HuH-7 (cell line): ENCODE data around the gene TGFB1.
"Not testable (repeated sequence)": the region's sequence is repeated elsewhere in the genome, so short reads cannot be mapped to it uniquely, and the experiment has no call there.

Experiments
- DNase-seq: peaks from one replicate; pipeline ENCODE4 v3.0.0; 2011; ENCODE audit warnings: low spot score

Gene TGFB1

DNA sequence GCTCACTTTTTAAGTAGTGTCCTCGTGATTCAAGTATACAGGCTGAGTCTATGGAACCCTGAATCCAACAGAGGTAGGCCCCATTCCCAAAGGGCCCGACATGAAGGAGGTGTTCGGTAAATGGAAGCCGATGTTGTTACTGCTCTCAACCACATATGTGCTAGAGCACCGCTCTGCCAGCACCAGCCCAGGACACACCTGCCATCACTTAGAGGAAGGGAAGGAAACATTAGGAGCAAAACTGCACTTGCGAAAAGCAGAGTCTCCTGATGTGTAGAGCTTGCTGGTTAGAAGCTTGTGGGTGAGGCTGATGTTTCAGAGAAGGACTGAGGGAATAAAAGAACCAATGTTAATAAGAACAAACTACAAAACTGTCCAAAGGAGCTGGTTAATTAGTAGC is 53.2 kb downstream of the TGFB1 start:
- no peak for DNase-seq

DNA sequence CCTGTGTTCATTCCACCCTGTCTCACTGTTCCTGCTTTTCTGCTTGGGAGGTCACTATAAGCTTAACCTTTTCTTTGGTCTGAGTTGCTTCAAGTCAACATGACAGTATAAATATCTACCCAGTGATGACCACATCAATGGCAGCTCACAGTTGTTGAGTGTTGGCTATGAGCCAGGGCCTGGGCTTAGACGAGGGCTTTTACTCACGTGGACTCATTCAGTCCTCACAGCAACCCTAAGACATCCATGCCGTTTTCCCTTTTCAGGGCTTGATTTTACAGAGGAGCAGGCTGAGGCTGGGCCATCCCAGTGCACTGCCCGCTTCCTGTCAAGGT is 54.0 kb downstream of the TGFB1 start:
- no peak for DNase-seq

DNA sequence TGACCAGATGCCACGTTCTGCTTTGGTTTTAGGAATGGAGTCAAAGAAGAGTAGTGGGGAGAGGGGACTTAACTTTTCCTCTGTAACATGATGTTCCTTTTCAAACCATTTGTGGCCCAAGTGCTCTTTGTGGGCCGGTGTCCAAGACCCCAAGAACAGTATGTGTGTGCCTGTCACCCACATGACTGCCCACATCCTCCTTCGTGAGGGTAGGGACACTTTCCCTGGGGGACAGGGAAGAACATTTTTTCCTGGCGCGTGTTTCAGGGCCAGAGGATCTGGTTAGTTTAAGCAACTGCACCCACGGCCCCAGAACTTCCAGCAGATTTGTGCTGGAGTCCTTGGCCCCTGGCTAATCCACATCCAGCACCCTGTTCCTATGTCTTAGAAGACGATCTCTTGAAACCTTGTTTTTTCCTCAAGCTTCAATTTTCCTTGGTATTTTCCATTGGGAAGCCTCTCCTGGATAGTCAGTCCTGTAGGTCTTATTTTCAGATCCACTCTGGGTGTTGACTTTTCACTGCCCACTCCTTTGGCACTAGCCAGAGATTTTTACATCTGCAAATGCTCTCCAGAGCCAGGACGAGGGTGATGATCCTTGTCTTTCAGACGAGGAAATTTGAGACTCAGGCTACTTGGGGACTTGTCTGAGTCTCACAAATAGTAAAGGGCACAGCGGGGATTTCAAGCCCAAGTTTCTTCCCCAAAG is 54.5 kb downstream of the TGFB1 start:
- no peak for DNase-seq

DNA sequence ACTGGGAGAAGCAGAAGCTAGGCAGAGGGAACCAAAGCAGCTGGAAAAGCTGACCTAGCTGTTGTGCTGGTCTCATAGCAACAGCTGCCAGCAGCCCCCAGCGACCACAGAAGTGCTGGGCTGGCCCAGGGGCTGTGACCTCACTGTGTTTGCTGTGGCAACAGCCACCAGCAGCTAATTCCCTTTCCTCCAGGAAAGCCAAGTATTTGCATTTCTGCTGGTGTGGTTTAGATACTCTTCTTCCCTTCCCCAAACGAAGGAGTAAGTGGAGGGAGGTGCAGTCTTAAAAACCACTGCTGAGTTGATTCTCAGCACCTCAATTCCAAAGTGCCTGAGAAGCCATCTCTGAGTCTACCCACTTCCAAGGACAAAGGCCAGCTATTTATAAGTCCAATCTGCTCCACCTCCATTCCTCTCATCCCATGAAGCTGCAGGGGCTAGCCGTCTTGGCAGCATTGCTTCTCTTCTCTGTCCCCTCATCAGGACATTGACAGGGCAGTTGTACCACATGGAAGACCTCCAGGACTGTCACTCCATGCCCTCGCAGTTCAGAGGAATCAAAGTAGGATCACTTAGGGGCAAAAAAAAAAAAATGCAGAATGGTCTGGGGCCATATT is 55.3 kb downstream of the TGFB1 start:
- no peak for DNase-seq

DNA sequence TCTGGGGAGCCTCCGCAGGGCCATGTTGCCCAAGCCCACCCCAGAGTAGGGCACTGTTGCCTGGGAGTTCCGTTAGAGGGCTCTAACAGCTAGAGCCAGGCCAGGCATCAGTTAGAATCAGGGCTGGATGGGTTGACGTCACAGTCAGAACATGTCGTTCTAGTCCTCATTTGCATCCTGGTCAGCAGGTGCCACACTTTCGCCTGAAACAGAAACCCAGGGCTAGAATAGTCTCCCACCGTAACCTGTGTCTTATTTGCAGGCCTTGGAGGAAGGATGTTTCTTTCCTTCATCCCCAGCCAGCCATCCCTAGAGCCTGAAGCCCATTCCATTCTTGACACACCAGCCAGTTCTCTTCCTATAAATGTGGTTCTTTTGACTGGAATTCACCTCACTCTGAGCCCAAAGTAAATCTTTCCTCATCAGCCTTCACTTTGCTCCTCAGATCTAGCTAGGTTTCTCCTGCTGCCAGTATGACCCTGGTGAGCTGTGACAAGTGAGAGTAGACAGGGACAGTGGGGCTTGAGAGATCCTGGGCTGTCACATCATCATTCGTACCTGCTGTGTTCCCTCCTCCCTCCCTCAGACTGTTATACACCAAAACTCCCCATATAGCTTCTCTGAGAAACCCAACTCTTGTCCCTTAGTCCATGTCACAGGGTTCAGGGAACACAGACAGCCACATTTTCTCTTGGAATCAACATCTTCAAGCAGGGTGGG is 55.9 kb downstream of the TGFB1 start:
- DNase-seq, result no peak

DNA sequence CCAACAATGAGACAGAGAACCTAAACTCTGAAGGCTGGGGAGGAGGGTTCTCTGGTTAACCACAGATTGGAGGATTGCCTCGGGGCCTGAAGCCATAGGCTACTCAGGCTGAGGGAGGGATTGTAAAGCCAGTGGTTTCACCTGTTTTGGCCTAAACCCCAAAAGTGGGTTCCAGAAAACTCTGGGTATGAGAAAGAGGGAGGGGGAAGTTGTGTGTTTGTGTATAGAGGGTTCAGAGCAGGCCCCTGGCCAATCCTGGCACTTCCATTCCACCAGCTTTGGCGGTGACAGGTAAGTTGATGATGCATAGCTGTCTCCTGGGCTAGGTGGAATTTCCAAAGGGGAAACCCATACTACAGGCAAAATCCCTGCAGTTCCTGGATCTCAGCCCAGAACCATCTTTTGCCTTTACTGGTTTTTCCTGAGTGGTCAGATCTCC is 57.3 kb downstream of the TGFB1 start:
- no peak for DNase-seq

DNA sequence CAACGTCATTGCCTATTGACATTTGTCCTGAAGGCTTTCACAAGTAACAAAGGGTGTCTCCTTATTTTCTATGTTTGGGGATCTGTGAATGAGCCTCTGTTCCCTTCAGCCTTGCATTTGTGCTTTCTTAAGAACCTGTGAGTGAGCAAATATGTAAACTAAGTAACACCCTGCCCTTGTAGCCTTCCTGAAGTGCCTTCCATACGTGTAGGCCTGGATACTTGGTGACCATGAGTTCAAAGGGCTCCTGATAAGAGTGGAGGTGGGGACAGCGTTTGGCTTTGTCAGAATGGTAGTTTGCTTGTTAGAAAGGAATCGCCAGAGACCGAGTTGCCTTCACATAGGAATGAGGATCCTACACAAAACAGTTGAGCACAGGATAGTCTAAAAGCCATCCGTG is 58.2 kb downstream of the TGFB1 start:
- no peak for DNase-seq

DNA sequence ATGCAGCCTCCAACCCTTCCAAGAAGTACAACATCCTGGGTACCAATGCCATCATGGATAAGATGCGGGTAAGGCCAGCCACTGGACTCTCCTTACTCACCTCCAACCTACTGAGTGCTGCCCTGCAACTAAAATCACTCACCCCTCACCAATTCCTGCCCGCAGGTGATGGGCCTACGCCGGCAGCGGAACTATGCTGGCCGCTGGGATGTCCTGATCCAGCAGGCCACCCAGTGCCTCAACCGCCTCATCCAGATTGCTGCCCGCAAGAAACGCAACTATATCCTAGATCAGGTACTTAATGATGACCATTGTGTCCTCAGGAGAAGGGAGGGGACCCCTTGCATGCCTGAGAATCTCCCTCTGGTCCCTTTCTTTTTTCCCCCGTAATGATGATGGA is 59.3 kb downstream of the TGFB1 start:
- no peak for DNase-seq

DNA sequence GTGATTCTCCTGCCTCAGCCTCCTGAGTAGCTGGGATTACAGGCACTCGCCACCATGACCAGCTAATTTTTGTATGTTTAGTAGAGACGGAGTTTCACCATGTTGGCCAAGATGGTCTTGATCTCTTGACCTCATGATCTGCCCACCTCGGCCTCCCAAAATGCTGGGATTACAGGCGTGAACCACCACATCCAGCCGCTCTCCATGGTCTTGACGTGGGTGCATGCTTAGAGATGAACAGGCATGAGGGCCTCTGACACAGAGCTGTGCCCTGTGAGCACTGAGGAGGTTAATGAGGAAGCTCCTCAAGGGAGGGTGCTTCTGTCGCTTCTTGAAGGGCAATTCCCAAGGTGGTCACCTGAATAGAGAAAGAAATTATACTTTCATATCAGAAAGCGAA is 63.9 kb downstream of the TGFB1 start:
- not testable (repeated sequence) for DNase-seq

DNA sequence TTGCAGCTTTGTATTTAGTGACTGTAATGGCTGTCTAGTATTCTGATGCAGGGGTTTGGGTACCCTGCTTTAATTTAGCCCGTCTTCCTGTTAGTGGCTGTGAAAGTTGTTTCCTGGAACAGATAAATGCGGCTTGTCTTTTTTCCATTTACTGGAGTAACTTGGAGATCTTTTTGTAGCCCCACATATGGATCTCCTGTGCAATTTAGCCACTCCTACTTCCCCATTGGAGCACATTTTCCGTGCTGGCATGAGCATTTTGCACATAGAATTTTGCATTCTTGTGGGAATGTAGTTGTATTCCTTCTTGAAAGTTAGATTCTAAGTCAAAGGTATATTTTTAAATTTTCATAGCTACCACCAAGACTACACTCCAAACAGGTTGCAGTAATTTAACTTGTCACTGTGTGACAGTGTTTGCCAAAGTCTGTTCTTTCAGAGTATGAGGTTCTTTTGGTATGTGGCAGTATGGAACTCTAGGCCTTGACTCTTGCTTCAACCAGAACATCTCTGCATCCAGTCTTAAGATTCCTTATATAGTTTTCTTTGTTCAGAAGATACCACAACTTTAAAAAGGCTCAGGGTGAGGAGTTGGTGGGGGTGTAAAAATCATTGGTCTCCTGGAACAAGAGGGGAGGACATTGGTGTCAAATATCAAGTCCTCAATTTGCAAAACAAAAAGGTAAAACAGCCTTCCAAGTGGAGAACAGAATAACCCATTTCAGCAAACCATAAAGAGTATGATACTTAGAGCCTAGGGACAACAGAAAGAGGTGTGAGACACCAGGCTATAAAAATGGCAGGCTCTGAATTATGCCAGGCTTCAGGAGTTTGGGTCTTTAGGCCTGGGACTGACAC is 64.8 kb downstream of the TGFB1 start:
- DNase-seq, result no peak
